Neural progenitor cell (in vitro differentiated cells): ENCODE data around the gene UPP1. TPM values are rescaled to one million over a fixed set of nuclear protein-coding genes. Genes with fewer than 3 reads are reported as not detected.
"Not testable (repeated sequence)": the region's sequence is repeated elsewhere in the genome, so short reads cannot be mapped to it uniquely, and the experiment has no call there.

Experiments used
- DNase-seq: peaks from one replicate; pipeline ENCODE4 v3.0.0-alpha.2; 2016; ENCODE audit warnings: low spot score
- H2AFZ ChIP-seq: fragments of 200-600 bp; sonication (generic); replicated peaks from 2 replicates; pipeline ENCODE4 v1.6.1; 2016; ENCODE audit warnings: antibody characterized with exemption
- H3F3A ChIP-seq: fragments of 200-600 bp; sonication (generic); 2 replicates; pipeline ENCODE4 v1.6.1; 2016; ENCODE audit warnings: antibody characterized with exemption, low read depth
- H3K27ac ChIP-seq: fragments of 200-600 bp; sonication (generic); 2 replicates; pipeline ENCODE4 v1.5.1; 2016; ENCODE audit warnings: mild to moderate bottlenecking
- H3K27me3 ChIP-seq: fragments of 200-600 bp; sonication (generic); 2 replicates; pipeline ENCODE4 v1.6.1; 2016; ENCODE audit warnings: mild to moderate bottlenecking, moderate library complexity
- H3K36me3 ChIP-seq: fragments of 200-600 bp; sonication (generic); 2 replicates; pipeline ENCODE4 v1.5.1; 2016
- H3K4me1 ChIP-seq: fragments of 200-600 bp; sonication (generic); 2 replicates; pipeline ENCODE4 v1.6.1; 2016; ENCODE audit warnings: mixed run types
- H3K4me2 ChIP-seq: fragments of 200-600 bp; sonication (generic); 2 replicates; pipeline ENCODE4 v1.6.1; 2016
- H3K4me3 ChIP-seq: fragments of 200-600 bp; sonication (generic); 2 replicates; pipeline ENCODE4 v1.5.1; 2016
- H3K79me2 ChIP-seq: fragments of 200-600 bp; sonication (generic); 2 replicates; pipeline ENCODE4 v1.6.1; 2016; ENCODE audit warnings: low read depth
- H3K9ac ChIP-seq: fragments of 200-600 bp; sonication (generic); 2 replicates; pipeline ENCODE4 v1.6.1; 2016
- H3K9me3 ChIP-seq: fragments of 200-600 bp; sonication (generic); 2 replicates; pipeline ENCODE4 v1.5.1; 2016; ENCODE audit warnings: low read depth
- H4K20me1 ChIP-seq: fragments of 200-600 bp; sonication (generic); 2 replicates; pipeline ENCODE4 v1.6.1; 2016; ENCODE audit warnings: low read depth
- H3K27ac Mint-ChIP-seq: 3 replicates; pipeline ENCODE4 v1.8.0; 2021; ENCODE audit warnings: mixed read lengths
- H3K27me3 Mint-ChIP-seq: 2 replicates; pipeline ENCODE4 v1.8.0; 2022; ENCODE audit warnings: low read depth, mild to moderate bottlenecking, inconsistent platforms, moderate library complexity, mixed read lengths; ENCODE audit not compliant: insufficient read depth
- H3K36me3 Mint-ChIP-seq: 3 replicates; pipeline ENCODE4 v1.8.0; 2021; ENCODE audit warnings: mixed read lengths
- H3K4me1 Mint-ChIP-seq: 3 replicates; pipeline ENCODE4 v1.8.0; 2021; ENCODE audit warnings: mixed read lengths
- H3K4me3 Mint-ChIP-seq: 3 replicates; pipeline ENCODE4 v1.8.0; 2021; ENCODE audit warnings: mild to moderate bottlenecking, moderate library complexity, mixed read lengths
- H3K9me3 Mint-ChIP-seq: 3 replicates; pipeline ENCODE4 v1.8.0; 2020; ENCODE audit warnings: mixed read lengths
- EZH2 ChIP-seq: fragments of 200-600 bp; sonication (generic); IDR thresholded peaks from 2 replicates; pipeline ENCODE4 v1.6.1; 2017; ENCODE audit warnings: antibody characterized with exemption, mild to moderate bottlenecking, moderate library complexity
- EZH2phosphoT487 ChIP-seq: fragments of 200-600 bp; sonication (generic); IDR thresholded peaks from 2 replicates; pipeline ENCODE4 v1.6.1; 2017; ENCODE audit warnings: antibody characterized with exemption
- total RNA-seq: library from RNA; depleted of rRNA; stranded (reverse); fragments of >200 nt; gene quantifications from 2 replicates; pipeline ENCODE4 v1.2.3, GENCODE V29; 2015; ENCODE audit warnings: low replicate concordance
- TF ChIP-seq, protein P1 (sequence below): fragments of 200-600 bp; sonication (generic); IDR thresholded peaks from 2 replicates; pipeline ENCODE4 v1.5.1; 2017; ENCODE audit warnings: antibody characterized with exemption, mild to moderate bottlenecking

The UPP1 gene
- total RNA-seq, 1 donor from 2014 or later: 11.2 TPM

DNA sequence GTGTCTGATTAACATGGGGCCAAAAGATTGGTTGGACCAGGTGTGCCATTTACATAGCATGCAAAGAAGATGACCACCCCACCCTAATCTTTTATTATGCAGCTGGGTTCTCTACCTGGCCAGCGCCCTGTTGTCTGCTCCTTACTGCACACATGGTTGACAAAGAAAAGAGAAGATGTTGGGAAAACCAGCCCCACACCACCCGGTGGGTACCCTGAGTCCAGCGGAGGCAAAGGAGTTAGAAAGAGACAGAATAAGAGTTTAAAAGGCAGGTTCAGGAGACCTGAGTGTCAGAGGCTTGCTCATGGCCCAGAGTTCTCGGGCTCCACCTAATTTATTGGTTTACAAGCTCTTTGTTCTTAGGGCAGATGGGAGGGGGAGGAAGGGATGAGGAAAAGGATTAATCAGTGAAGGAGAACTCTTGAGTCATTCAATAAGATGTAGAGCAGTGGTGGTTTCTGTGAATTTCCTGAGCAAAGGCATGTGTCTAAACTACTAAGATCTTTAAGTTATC, 58.1 kb downstream of the UPP1 start:
- DNase-seq: no peak

DNA sequence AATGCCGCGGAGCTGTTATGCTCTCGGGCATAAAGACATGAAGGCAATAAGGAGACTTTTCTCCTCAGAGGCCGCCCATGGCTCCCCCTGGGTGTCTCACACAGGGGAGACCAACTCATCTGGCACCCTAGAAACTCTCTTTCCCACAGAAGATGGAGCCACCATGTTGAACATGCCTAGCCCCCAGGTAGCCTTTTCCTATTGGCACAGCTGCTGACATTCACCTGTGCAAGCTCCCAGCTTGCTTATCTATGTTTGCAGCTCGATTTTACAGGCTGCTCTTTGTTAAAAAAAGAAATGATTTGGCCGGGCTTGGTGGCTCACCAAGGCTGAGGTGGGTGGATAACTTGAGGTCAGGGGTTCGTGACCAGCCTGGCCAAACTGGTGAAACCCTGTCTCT, 58.6 kb downstream of the UPP1 start:
- not testable (repeated sequence) for H3K27ac ChIP-seq, H3K9ac ChIP-seq, H3K79me2 ChIP-seq, H2AFZ ChIP-seq, H3K4me2 ChIP-seq, H3K27me3 Mint-ChIP-seq, H3K27me3 ChIP-seq, H4K20me1 ChIP-seq, H3K36me3 ChIP-seq, DNase-seq, H3F3A ChIP-seq, H3K4me1 ChIP-seq, H3K4me3 ChIP-seq, H3K36me3 Mint-ChIP-seq, H3K9me3 ChIP-seq
- peaks cover 21% of the 10 kb centered on the region for H3K4me1 Mint-ChIP-seq
- peak overlapping the region; percentile 2 for H3K4me3 Mint-ChIP-seq
- peak overlapping the region; percentile 95 for H3K27ac Mint-ChIP-seq
- H3K9me3 Mint-ChIP-seq: peaks cover 17% of the 10 kb centered on the region

More for the DNA sequence above, 58.1 kb downstream of the UPP1 start:
- Histone ChIP-seq H4K20me1 (no peaks in the 10 kb centered on the region), H3F3A (no peaks in the 10 kb centered on the region), H3K27me3 (no peaks in the 10 kb centered on the region), H3K9ac (no peak overlapping the region), H3K36me3 (no peaks in the 10 kb centered on the region), H3K9me3 (no peaks in the 10 kb centered on the region), H3K79me2 (no peaks in the 10 kb centered on the region), H3K27ac (no peak overlapping the region), H3K4me3 (no peak overlapping the region), H3K4me2 (no peak overlapping the region), H2AFZ (peak overlapping the region; percentile 63), H3K4me1 (peaks cover 7% of the 10 kb centered on the region)
- Mint-ChIP-seq H3K4me1 (peaks cover 21% of the 10 kb centered on the region), H3K27ac (peak overlapping the region; percentile 95), H3K9me3 (peaks cover 20% of the 10 kb centered on the region), H3K4me3 (peak overlapping the region; percentile 2), H3K36me3 (no peaks in the 10 kb centered on the region), H3K27me3 (no peaks in the 10 kb centered on the region)
- TF ChIP-seq, protein P1, sequence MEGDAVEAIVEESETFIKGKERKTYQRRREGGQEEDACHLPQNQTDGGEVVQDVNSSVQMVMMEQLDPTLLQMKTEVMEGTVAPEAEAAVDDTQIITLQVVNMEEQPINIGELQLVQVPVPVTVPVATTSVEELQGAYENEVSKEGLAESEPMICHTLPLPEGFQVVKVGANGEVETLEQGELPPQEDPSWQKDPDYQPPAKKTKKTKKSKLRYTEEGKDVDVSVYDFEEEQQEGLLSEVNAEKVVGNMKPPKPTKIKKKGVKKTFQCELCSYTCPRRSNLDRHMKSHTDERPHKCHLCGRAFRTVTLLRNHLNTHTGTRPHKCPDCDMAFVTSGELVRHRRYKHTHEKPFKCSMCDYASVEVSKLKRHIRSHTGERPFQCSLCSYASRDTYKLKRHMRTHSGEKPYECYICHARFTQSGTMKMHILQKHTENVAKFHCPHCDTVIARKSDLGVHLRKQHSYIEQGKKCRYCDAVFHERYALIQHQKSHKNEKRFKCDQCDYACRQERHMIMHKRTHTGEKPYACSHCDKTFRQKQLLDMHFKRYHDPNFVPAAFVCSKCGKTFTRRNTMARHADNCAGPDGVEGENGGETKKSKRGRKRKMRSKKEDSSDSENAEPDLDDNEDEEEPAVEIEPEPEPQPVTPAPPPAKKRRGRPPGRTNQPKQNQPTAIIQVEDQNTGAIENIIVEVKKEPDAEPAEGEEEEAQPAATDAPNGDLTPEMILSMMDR: no peak
- TF ChIP-seq EZH2phosphoT487 (no peak), EZH2 (no peak)

DNA sequence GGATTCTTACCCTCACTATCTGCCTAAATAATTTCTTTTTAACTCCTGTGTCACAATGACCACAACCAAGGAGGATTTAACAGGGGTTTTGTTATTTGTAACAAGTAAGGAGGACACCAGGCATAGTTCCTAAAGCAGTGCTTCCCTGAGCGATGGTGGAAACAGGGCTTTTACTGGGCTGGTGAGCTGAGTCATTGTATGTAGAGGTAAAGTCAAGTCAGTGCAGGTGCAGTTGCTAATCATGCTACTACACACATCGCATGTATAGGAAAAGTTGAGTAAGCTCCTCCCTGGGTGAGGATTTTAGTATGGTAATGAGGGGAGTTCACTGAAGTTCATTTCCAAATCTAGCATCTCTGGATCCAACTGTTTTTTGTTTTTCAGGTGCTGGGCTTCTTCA, 59.2 kb downstream of the UPP1 start:
- H3K9me3 Mint-ChIP-seq: peaks cover 11% of the 10 kb centered on the region
- peaks cover 21% of the 10 kb centered on the region for H3K4me1 Mint-ChIP-seq
- no peaks in the 10 kb centered on the region for H3K36me3 Mint-ChIP-seq
- H3K36me3 ChIP-seq: no peaks in the 10 kb centered on the region
- H3K9ac ChIP-seq: no peak overlapping the region
- no peaks in the 10 kb centered on the region for H3K9me3 ChIP-seq
- TF ChIP-seq EZH2 (no peak), EZH2phosphoT487 (no peak)
- TF ChIP-seq, protein P1: no peak
- no peaks in the 10 kb centered on the region for H3K27me3 ChIP-seq
- DNase-seq: no peak
- H3K27ac ChIP-seq: no peak overlapping the region
- no peaks in the 10 kb centered on the region for H3K27me3 Mint-ChIP-seq
- H3K4me1 ChIP-seq: peaks cover 7% of the 10 kb centered on the region
- H4K20me1 ChIP-seq: no peaks in the 10 kb centered on the region
- no peak overlapping the region for H3K4me2 ChIP-seq
- peak overlapping the region; percentile 30 for H3K27ac Mint-ChIP-seq
- no peaks in the 10 kb centered on the region for H3K79me2 ChIP-seq
- no peak overlapping the region for H3K4me3 Mint-ChIP-seq
- H3K4me3 ChIP-seq: no peak overlapping the region
- H2AFZ ChIP-seq: no peak overlapping the region
- no peaks in the 10 kb centered on the region for H3F3A ChIP-seq

DNA sequence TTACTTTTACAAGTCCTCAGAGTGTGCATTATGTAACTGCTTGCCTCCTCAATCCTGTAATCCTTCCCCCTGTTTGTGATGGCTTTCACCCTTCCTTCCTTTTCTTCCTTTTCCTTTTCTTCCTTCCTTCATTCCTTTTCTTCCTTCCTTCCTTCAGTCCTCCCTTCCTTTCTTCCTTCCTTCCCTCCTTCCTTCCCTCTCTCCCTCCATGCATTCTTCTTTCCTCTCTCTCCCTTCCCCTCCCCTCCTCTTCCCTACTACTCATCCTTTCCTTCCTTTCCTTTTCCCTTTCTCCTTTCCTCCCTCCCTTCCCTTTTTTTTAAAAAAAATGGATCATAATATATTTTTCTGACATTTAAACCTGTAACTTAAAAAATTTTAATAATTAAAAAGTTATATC, 60.0 kb downstream of the UPP1 start:
- Mint-ChIP-seq H3K36me3 (no peaks in the 10 kb centered on the region), H3K27ac (peak overlapping the region; percentile 12), H3K4me1 (peaks cover 21% of the 10 kb centered on the region), H3K27me3 (no peaks in the 10 kb centered on the region), H3K9me3 (peaks cover 11% of the 10 kb centered on the region), H3K4me3 (peak overlapping the region; percentile 24)
- no peak for TF ChIP-seq EZH2phosphoT487
- TF ChIP-seq, protein P1: no peak
- no peak for TF ChIP-seq EZH2
- H3K4me3 ChIP-seq: no peak overlapping the region
- H4K20me1 ChIP-seq: no peaks in the 10 kb centered on the region
- H3K9ac ChIP-seq: no peak overlapping the region
- no peak for DNase-seq
- H3K27me3 ChIP-seq: no peaks in the 10 kb centered on the region
- H3K79me2 ChIP-seq: no peaks in the 10 kb centered on the region
- no peaks in the 10 kb centered on the region for H3F3A ChIP-seq
- no peaks in the 10 kb centered on the region for H3K9me3 ChIP-seq
- H3K4me1 ChIP-seq: peaks cover 7% of the 10 kb centered on the region
- H3K4me2 ChIP-seq: no peak overlapping the region
- no peak overlapping the region for H2AFZ ChIP-seq
- H3K27ac ChIP-seq: no peak overlapping the region
- H3K36me3 ChIP-seq: no peaks in the 10 kb centered on the region
